Body of pancreas (tissue), 4 donors: ENCODE data around the gene DMBT1.

ENCODE experiments used
- POLR2A ChIP-seq, 3 donors: fragments of 450-650 bp; IDR thresholded peaks; one replicate each; pipeline ENCODE4 v1.6.1; 2016; ENCODE audit warnings: antibody characterized with exemption in 3 of 3, mild to moderate bottlenecking in 2 of 3
- TF ChIP-seq, protein P1 (sequence below), 7 experiments: fragments of 450-650 bp in 4 of 7; fragments of 200-600 bp in 3 of 7; sonication (generic) in 3 of 7; IDR thresholded peaks; one replicate each; pipeline ENCODE4 v1.5.1; 2016 to 2019; ENCODE audit warnings: antibody characterized with exemption in 7 of 7

DNA sequence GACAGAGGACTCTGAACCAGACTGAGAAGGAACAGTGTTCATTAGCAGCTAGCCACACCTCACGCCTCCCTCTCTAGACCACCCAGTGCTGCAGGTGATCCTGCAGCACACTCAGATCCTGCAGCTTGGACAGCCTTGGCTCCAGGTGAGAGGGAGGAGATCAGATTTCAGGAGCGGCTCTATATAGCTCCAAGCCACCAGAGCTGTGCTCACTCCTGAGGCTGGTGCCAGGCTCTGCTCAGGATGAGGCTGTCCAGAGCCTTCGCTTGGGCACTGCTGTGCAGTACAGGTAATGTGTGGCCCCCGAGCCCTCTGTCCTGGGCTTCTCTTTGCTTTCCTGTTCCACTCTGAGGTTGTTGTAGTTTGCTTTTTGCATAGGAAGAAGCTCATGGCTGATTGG, 96.7 kb downstream of the DMBT1 start:
- peak in 1 of 3 donors; percentile 13 for TF ChIP-seq POLR2A (IDR thresholded peaks at IDR 0.05)
- TF ChIP-seq, protein P1, sequence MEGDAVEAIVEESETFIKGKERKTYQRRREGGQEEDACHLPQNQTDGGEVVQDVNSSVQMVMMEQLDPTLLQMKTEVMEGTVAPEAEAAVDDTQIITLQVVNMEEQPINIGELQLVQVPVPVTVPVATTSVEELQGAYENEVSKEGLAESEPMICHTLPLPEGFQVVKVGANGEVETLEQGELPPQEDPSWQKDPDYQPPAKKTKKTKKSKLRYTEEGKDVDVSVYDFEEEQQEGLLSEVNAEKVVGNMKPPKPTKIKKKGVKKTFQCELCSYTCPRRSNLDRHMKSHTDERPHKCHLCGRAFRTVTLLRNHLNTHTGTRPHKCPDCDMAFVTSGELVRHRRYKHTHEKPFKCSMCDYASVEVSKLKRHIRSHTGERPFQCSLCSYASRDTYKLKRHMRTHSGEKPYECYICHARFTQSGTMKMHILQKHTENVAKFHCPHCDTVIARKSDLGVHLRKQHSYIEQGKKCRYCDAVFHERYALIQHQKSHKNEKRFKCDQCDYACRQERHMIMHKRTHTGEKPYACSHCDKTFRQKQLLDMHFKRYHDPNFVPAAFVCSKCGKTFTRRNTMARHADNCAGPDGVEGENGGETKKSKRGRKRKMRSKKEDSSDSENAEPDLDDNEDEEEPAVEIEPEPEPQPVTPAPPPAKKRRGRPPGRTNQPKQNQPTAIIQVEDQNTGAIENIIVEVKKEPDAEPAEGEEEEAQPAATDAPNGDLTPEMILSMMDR (IDR thresholded peaks at IDR 0.05), result no peak
